Measurements from ENCODE around the gene OSBPL1A. TPM values are rescaled to one million over a fixed set of nuclear protein-coding genes. Genes with fewer than 3 reads are reported as not detected.

Gene OSBPL1A
- total and polyA plus RNA-seq, 7 donors = 15.2 to 110 (median 71.3) TPM

GRCh38 chr18:24248359-24248758 lies 149.3 kb downstream of the OSBPL1A start:
- Histone ChIP-seq H3K27ac (no peak overlapping the region), H3K4me3 (no peak overlapping the region), H3K27me3 (no peaks in the 10 kb centered on the region), H3K4me1 (peaks cover 0 to 12% (median 2%) of the 10 kb centered on the region in 4 donors), H3K9me3 (no peaks in the 10 kb centered on the region), H3K36me3 (no peaks in the 10 kb centered on the region)
- intact Hi-C loops (cut with DNase I) = no loop called here
- no peak for DNase-seq
- WGBS, 2 donors = 93 to 95% methylated on average over 2 of the region's 2 CpGs
- no peak for TF ChIP-seq CTCF (IDR thresholded peaks at IDR 0.05)
- no peak for TF ChIP-seq EP300 (IDR thresholded peaks at IDR 0.05)
- no peak for TF ChIP-seq POLR2A (IDR thresholded peaks at IDR 0.05)
- TF ChIP-seq POLR2AphosphoS5 (IDR thresholded peaks at IDR 0.05) = no peak

- 86 to 87% methylated on average over 3 of the region's 3 CpGs for WGBS, 2 donors
- H3K4me1 ChIP-seq = peaks cover 0 to 20% (median 0%) of the 10 kb centered on the region in 4 donors
- no peak overlapping the region for H3K4me3 ChIP-seq
- no peak for DNase-seq
- H3K9me3 ChIP-seq = no peaks in the 10 kb centered on the region
- H3K27me3 ChIP-seq = no peaks in the 10 kb centered on the region
- no peaks in the 10 kb centered on the region for H3K36me3 ChIP-seq
- TF ChIP-seq POLR2A (IDR thresholded peaks at IDR 0.05) (no peak), EP300 (IDR thresholded peaks at IDR 0.05) (no peak), CTCF (IDR thresholded peaks at IDR 0.05) (no peak), POLR2AphosphoS5 (IDR thresholded peaks at IDR 0.05) (no peak)
- no peak overlapping the region for H3K27ac ChIP-seq
- intact Hi-C loops (cut with DNase I) = no loop called here
Observed at GRCh38 chr18:24246143-24246542, 151.5 kb downstream of the OSBPL1A start.

- no peaks in the 10 kb centered on the region for H3K9me3 ChIP-seq
- TF ChIP-seq EP300 (IDR thresholded peaks at IDR 0.05) (no peak), POLR2AphosphoS5 (IDR thresholded peaks at IDR 0.05) (no peak), CTCF (IDR thresholded peaks at IDR 0.05) (no peak), POLR2A (IDR thresholded peaks at IDR 0.05) (no peak)
- no peak overlapping the region for H3K4me3 ChIP-seq
- no peak overlapping the region for H3K27ac ChIP-seq
- peaks cover 0 to 20% (median 0%) of the 10 kb centered on the region in 4 donors for H3K4me1 ChIP-seq
- no peaks in the 10 kb centered on the region for H3K27me3 ChIP-seq
- intact Hi-C loops (cut with DNase I) = no loop called here
- H3K36me3 ChIP-seq = no peaks in the 10 kb centered on the region
- 97 to 98% methylated on average over 5 of the region's 5 CpGs for WGBS, 2 donors
- no peak for DNase-seq
Observed at GRCh38 chr18:24244698-24245097, 152.9 kb downstream of the OSBPL1A start.

- Histone ChIP-seq H3K9me3 (no peaks in the 10 kb centered on the region), H3K4me1 (peaks cover 0 to 20% (median 0%) of the 10 kb centered on the region in 4 donors), H3K27me3 (no peaks in the 10 kb centered on the region), H3K36me3 (peaks cover 0 to 4% (median 3%) of the 10 kb centered on the region in 4 donors), H3K4me3 (no peak overlapping the region), H3K27ac (no peak overlapping the region)
- TF ChIP-seq CTCF (IDR thresholded peaks at IDR 0.05) = no peak
- no peak for TF ChIP-seq POLR2A (IDR thresholded peaks at IDR 0.05)
- TF ChIP-seq EP300 (IDR thresholded peaks at IDR 0.05) = no peak
- no peak for TF ChIP-seq POLR2AphosphoS5 (IDR thresholded peaks at IDR 0.05)
- no peak for DNase-seq
- 78 to 79% methylated on average over 1 of the region's 1 CpG for WGBS, 2 donors
- intact Hi-C loops (cut with DNase I) = no loop called here
Observed at GRCh38 chr18:24243677-24244076, 153.9 kb downstream of the OSBPL1A start.

- Histone ChIP-seq H3K27me3 (no peaks in the 10 kb centered on the region), H3K9me3 (no peaks in the 10 kb centered on the region), H3K4me1 (peaks cover 0 to 24% (median 4%) of the 10 kb centered on the region in 4 donors), H3K27ac (no peak overlapping the region), H3K36me3 (peaks cover 7 to 42% (median 11%) of the 10 kb centered on the region in 4 donors), H3K4me3 (no peak overlapping the region)
- intact Hi-C loops (cut with DNase I) = no loop called here
- 75 to 96% methylated on average over 2 of the region's 2 CpGs for WGBS, 2 donors
- no peak for DNase-seq
- TF ChIP-seq EP300 (IDR thresholded peaks at IDR 0.05) (no peak), POLR2AphosphoS5 (IDR thresholded peaks at IDR 0.05) (no peak), CTCF (IDR thresholded peaks at IDR 0.05) (no peak), POLR2A (IDR thresholded peaks at IDR 0.05) (no peak)
Observed at GRCh38 chr18:24239341-24239740, 158.3 kb downstream of the OSBPL1A start.
